SK-N-SH (cell line): ENCODE measurements around the gene MROH2A. TPM values are rescaled to one million over a fixed set of nuclear protein-coding genes. Genes with fewer than 3 reads are reported as not detected.

Source experiments
- CTCF ChIA-PET: fragments of 300-600, 350-600 bp; formaldehyde crosslinking; extraction: SDS; loops from one replicate; lab custom pipeline; 2021; lab: Yijun Ruan, JAX
- POLR2A ChIA-PET: fragments of 350-600 bp; sonication (Branson Sonifier 250); formaldehyde crosslinking; extraction: SDS; loops from one replicate; lab custom pipeline; 2020; ENCODE audit warnings: antibody characterized with exemption, inconsistent platforms; lab: Yijun Ruan, JAX
- DNase-seq: peaks from one replicate; pipeline ENCODE4 v3.0.0; 2012
- H2AFZ ChIP-seq: fragments of 200-600 bp; sonication (generic); 2 replicates; pipeline ENCODE4 v1.8.1; 2016; ENCODE audit warnings: antibody characterized with exemption, mild to moderate bottlenecking, low read depth
- H3F3A ChIP-seq: fragments of 200-600 bp; sonication (generic); replicated peaks from 2 replicates; pipeline ENCODE3; 2016; ENCODE audit warnings: antibody characterized with exemption, mild to moderate bottlenecking; ENCODE audit not compliant: insufficient read depth
- H3K27ac ChIP-seq, 2 experiments: fragments of 200-500 bp in 1 of 2; fragments of 200-600 bp in 1 of 2; sonication (Bioruptor generic) in 1 of 2; sonication (generic), shearing (Covaris generic) in 1 of 2; 2 replicates each; pipeline versions ENCODE4 v1.5.1 to v1.6.1; 2014 to 2016; ENCODE audit warnings: low read depth in 2 of 2, inconsistent platforms in 1 of 2, low read length in 1 of 2, mild to moderate bottlenecking in 1 of 2, mixed read lengths in 1 of 2
- H3K27me3 ChIP-seq: fragments of 200-600 bp; sonication (generic), shearing (Covaris generic); 2 replicates; pipeline ENCODE4 v1.6.1; 2016; ENCODE audit warnings: mixed run types; ENCODE audit not compliant: insufficient read depth
- H3K36me3 ChIP-seq, 2 experiments: fragments of 200-500 bp in 1 of 2; fragments of 200-600 bp in 1 of 2; sonication (Bioruptor generic) in 1 of 2; sonication (generic) in 1 of 2; replicated peaks in 1 of 2; 2 replicates each; pipeline versions ENCODE3 to v1.5.1; 2014 to 2016; ENCODE audit warnings: low read length in 1 of 2, mild to moderate bottlenecking in 1 of 2; ENCODE audit not compliant: insufficient read depth in 2 of 2, control insufficient read depth in 1 of 2
- H3K4me1 ChIP-seq, 2 experiments: fragments of 200-500 bp in 1 of 2; fragments of 200-600 bp in 1 of 2; sonication (Bioruptor generic) in 1 of 2; sonication (generic), shearing (Covaris generic) in 1 of 2; 2 replicates each; pipeline versions ENCODE4 v1.5.1 to v1.6.1; 2014 to 2016; ENCODE audit warnings: low read depth in 1 of 2, low read length in 1 of 2, mixed run types in 1 of 2; ENCODE audit not compliant: insufficient read depth in 2 of 2, control insufficient read depth in 1 of 2
- H3K4me2 ChIP-seq: fragments of 200-600 bp; sonication (generic), shearing (Covaris generic); 2 replicates; pipeline ENCODE4 v1.6.1; 2017; ENCODE audit warnings: mixed run types
- H3K4me3 ChIP-seq, 2 experiments: fragments of 200-500 bp in 1 of 2; fragments of 200-600 bp in 1 of 2; sonication (Bioruptor generic) in 1 of 2; sonication (generic), shearing (Covaris generic) in 1 of 2; 2 replicates each; pipeline versions ENCODE4 v1.5.1 to v1.8.1; 2014 to 2016; ENCODE audit warnings: low read depth in 2 of 2, inconsistent platforms in 1 of 2, low read length in 1 of 2, mild to moderate bottlenecking in 1 of 2, mixed read lengths in 1 of 2, moderate library complexity in 1 of 2
- H3K79me2 ChIP-seq: fragments of 200-600 bp; sonication (generic); 2 replicates; pipeline ENCODE4 v1.8.1; 2017; ENCODE audit warnings: mild to moderate bottlenecking; ENCODE audit not compliant: insufficient read depth
- H3K9ac ChIP-seq: fragments of 200-600 bp; sonication (generic); 2 replicates; pipeline ENCODE4 v1.6.1; 2017; ENCODE audit warnings: mixed run types
- H3K9me2 ChIP-seq: fragments of 200-600 bp; sonication (generic); 2 replicates; pipeline ENCODE4 v1.6.1; 2017; ENCODE audit warnings: mixed run types
- H3K9me3 ChIP-seq: fragments of 200-600 bp; sonication (generic); 2 replicates; pipeline ENCODE4 v1.6.1; 2017; ENCODE audit warnings: mixed run types, mild to moderate bottlenecking, moderate library complexity
- H4K20me1 ChIP-seq: fragments of 200-600 bp; sonication (generic); 2 replicates; pipeline ENCODE4 v1.6.1; 2017; ENCODE audit warnings: mild to moderate bottlenecking, mixed run types; ENCODE audit not compliant: insufficient read depth
- ELF1 ChIP-seq: IDR thresholded peaks from 2 replicates; pipeline ENCODE4 v1.4.0; 2012
- FOXJ3 ChIP-seq: sonication (generic); formaldehyde crosslinking; IDR thresholded peaks from 2 replicates; pipeline ENCODE4 v1.5.1; 2020; ENCODE audit warnings: mild to moderate bottlenecking, missing genetic modification reagents
- GATA2 ChIP-seq: sonication (generic); formaldehyde crosslinking; IDR thresholded peaks from 2 replicates; pipeline ENCODE4 v1.5.0; 2020; ENCODE audit warnings: mild to moderate bottlenecking, missing genetic modification reagents
- MEF2A ChIP-seq: IDR thresholded peaks from 2 replicates; pipeline ENCODE4 v1.4.0; 2012; ENCODE audit warnings: low read depth, borderline replicate concordance
- MXI1 ChIP-seq: IDR thresholded peaks from 2 replicates; pipeline ENCODE4 v1.6.1; 2012; ENCODE audit warnings: mild to moderate bottlenecking, low read depth, low read length, improper control_type of control experiment
- NRF1 ChIP-seq: IDR thresholded peaks from 2 replicates; pipeline ENCODE4 v1.6.1; 2012; ENCODE audit warnings: low read depth, mild to moderate bottlenecking, low read length
- RCOR1 ChIP-seq: fragments of 150-350 bp; IDR thresholded peaks from 2 replicates; pipeline ENCODE4 v1.6.1; 2017; ENCODE audit warnings: antibody characterized with exemption, low read length
- TAF1 ChIP-seq: IDR thresholded peaks from 2 replicates; pipeline ENCODE4 v1.6.1; 2012; ENCODE audit warnings: low read depth, mild to moderate bottlenecking, low read length, moderate library complexity, borderline replicate concordance
- WGBS: methylation state at CpG from one replicate; pipeline ENCODE4 v1.1.6; 2017; ENCODE audit warnings: low lambda C conversion rate; 5-methylcytosine and 5-hydroxymethylcytosine counted together
- polyA plus RNA-seq, 3 experiments: library from polyadenylated mRNA; depleted of rRNA; stranded (reverse); fragments of >200 nt; gene quantifications; 2 replicates each; pipeline ENCODE4 v1.2.3, GENCODE V29; 2012
- TF ChIP-seq, protein P1 (sequence below): fragments of 150-350 bp; IDR thresholded peaks from 2 replicates; pipeline ENCODE4 v1.6.1; 2017; ENCODE audit warnings: antibody characterized with exemption, low read length, low read depth, borderline replicate concordance
- TF ChIP-seq, protein P2 (sequence below): IDR thresholded peaks from 2 replicates; pipeline ENCODE4 v1.4.0; 2012; ENCODE audit warnings: low read depth

Gene MROH2A
- polyA plus RNA-seq, 1 of the 3 experiments (the other 2 are of a cell fraction) = 0.02 TPM

DNA sequence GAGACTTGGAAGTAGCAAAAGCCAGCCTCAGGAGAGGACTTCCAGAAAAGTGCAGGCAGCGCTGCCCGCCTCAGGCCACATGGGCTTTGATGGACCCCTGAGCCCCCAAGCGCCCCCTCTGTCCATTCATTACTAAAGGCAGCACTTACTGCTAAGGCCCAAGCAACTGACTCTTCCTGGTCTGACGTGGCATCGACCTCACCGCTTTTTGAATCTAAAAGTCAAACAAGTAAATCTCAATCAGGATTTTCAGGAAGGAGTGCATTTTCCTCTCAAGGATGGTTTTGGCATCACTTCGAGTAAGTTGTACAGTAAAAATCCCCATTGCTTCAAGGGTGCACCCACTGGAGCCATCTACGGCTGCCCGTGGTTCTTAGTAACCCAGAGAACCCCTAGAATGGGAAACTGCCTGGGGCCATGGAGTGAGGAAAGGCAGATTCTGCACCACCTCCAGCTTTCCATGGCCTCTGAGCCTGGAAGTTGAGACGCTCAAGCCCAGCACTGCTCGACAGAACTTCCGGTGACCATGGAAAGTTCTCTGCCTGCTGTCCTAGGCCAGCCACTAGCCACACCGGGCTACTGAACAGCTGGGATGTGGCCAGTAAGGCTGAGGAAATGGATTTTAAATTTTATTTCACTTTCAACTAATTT lies 69.2 kb downstream of the MROH2A start (continued):
- TF ChIP-seq, protein P1, sequence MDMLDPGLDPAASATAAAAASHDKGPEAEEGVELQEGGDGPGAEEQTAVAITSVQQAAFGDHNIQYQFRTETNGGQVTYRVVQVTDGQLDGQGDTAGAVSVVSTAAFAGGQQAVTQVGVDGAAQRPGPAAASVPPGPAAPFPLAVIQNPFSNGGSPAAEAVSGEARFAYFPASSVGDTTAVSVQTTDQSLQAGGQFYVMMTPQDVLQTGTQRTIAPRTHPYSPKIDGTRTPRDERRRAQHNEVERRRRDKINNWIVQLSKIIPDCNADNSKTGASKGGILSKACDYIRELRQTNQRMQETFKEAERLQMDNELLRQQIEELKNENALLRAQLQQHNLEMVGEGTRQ = no peak
- TF ChIP-seq TAF1 = no peak
- TF ChIP-seq MXI1 = no peak
- TF ChIP-seq, all 33 proteins: peak for 0

DNA sequence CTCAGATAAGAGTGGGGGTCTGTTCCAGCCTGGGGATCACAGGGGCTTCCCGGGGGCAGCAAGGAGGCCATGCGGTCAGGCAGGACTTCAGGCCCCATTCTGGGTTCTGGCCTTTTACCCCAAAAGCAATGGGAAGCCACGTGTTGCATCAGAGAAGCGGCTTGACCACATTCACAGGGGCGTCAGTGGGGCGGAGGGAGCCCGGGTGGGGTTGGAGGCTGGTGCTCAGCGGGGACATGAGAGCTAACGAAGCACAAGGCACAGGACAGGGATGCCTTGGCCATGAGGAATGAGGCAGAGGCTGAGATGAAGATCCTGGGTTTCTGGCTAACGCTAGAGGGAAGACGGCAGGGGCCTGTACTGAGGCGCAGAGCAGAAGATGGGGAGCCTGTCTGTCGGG lies 70.1 kb downstream of the MROH2A start:
- Histone ChIP-seq H3K4me3 (no peak overlapping the region), H2AFZ (no peak overlapping the region), H3K79me2 (peaks cover 99% of the 10 kb centered on the region), H3K4me2 (no peak overlapping the region), H3K36me3 (peaks cover 35 to 50% of the 10 kb centered on the region in 2 experiments), H3K9me2 (no peaks in the 10 kb centered on the region), H4K20me1 (peaks cover 28% of the 10 kb centered on the region; the same call in 1 of the 2 replicates), H3K4me1 (peaks cover 11 to 20% of the 10 kb centered on the region in 2 experiments; a peak in 2 of 4 replicates), H3K9ac (no peak overlapping the region), H3K27me3 (no peaks in the 10 kb centered on the region), H3K9me3 (no peaks in the 10 kb centered on the region), H3K27ac (no peak overlapping the region), H3F3A (peaks cover 3% of the 10 kb centered on the region)
- no peak for DNase-seq
- CTCF ChIA-PET = interaction anchor here (1.3 kb wide), 1 partner anchor 16 kb away, joined by 8 read pairs; no protein-coding TSS in a partner anchor
- POLR2A ChIA-PET = no interaction called here
- TF ChIP-seq, protein P2, sequence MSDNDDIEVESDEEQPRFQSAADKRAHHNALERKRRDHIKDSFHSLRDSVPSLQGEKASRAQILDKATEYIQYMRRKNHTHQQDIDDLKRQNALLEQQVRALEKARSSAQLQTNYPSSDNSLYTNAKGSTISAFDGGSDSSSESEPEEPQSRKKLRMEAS = no peak
- TF ChIP-seq RCOR1 (no peak), ELF1 (no peak), MEF2A (no peak), GATA2 (CRISPR knock-in tag) (no peak)
- 97% methylated on average over 13 of the region's 13 CpGs for WGBS

DNA sequence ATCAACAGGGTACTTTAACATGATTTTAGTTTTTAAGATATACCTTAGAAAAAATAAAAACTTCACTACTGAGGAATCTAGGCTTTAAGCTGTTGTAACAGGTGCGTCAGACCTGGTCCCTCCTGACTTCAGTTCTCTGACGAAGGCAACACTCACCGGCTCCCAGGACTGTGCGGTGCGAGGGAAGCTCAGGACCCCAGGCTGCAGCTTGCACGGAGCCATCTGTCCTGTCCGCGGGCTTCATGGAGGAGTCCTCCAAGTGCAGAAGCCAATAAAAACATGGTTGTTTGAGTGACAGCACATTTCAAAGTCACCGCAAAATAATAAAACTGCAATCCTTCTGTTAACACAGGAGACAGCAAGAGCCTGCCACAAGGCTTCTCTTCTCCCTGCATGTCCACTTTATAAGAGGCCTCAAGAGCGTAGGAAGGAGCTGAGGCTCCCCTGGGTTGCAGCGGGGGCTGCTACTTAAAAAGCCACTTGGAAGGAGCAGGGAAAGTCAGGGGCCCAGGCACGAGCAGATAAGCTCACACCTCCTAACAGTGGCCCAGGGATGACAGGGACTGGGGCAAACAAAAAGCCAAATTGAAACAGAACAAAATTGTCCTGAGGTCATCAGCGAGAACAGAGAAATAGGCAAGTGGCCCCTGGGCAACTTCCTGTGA lies 71.6 kb downstream of the MROH2A start:
- H3K4me3 ChIP-seq = no peak overlapping the region
- H2AFZ ChIP-seq = no peak overlapping the region
- POLR2A ChIA-PET = no interaction called here
- H3K9me2 ChIP-seq = no peaks in the 10 kb centered on the region
- no peak overlapping the region for H3K4me2 ChIP-seq
- whole genome bisulfite sequencing = 97% methylated on average over 13 of the region's 13 CpGs
- H3K27me3 ChIP-seq = no peaks in the 10 kb centered on the region
- H3K4me1 ChIP-seq = peaks cover 11 to 27% of the 10 kb centered on the region in 2 experiments; a peak in 2 of 4 replicates
- CTCF ChIA-PET = interaction anchor here (0.8 kb wide), 1 partner anchor 15 kb away, joined by 3 read pairs; no protein-coding TSS in a partner anchor
- peaks cover 3% of the 10 kb centered on the region for H3F3A ChIP-seq
- peaks cover 28% of the 10 kb centered on the region; the same call in 1 of the 2 replicates for H4K20me1 ChIP-seq
- TF ChIP-seq FOXJ3 (CRISPR knock-in tag) (no peak), NRF1 (no peak)
- peaks cover 21 to 37% of the 10 kb centered on the region in 2 experiments for H3K36me3 ChIP-seq
- no peak overlapping the region for H3K27ac ChIP-seq
- DNase-seq = no peak
- H3K79me2 ChIP-seq = peaks cover 96% of the 10 kb centered on the region
- H3K9me3 ChIP-seq = no peaks in the 10 kb centered on the region
- no peak overlapping the region for H3K9ac ChIP-seq
